ENCODE results near the gene ZNF227. TPM values are rescaled to one million over a fixed set of nuclear protein-coding genes. Genes with fewer than 3 reads are reported as not detected.
A peak's percentile ranks its signal among the peaks of the same experiment; 100 is the strongest.

ZNF227 gene
- total and polyA plus RNA-seq, 2 donors (not counting 1 experiment from before 2014, with no cell fraction given), result 5.9 to 49.5 TPM

DNA sequence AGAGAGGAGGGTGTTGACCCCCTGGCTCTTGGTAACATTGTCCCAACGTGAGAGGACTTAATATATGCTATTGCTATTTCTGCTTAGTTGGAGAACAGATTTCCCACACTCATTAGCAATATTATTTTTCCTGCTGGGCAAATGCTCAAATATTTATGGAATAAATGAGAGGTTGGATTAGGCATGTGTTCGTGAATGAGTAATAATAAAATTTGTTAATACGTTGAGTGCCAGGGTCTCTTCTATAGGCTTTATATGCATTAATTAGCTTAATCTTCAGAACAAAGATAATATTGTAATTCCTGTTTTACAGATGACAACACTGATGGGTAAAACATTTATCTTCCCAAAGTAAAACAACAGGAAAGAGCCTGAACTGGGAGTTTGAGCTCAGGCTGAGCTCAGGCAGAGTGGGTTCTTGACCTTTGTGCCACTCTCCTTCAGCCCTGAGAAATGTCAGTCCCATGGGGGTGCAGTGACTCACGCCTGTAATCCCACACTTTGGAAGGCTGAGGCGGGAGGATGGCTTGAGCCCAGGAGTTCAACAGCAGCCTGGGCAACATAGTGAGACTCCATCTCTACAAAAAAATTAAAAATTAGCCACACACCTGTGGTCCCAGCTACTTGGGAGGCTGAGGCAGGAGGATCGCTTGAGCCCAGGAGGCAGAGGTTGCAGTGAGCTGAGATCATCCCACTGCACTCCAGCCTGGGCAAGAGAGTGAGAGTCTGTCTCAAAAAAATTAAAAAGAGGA, 48.5 kb downstream of the ZNF227 start:
- H3K36me3 ChIP-seq (replicated peaks in 1 of 2; ENCODE audit: control extremely low read depth in 1 of 2, control insufficient read depth in 1 of 2, extremely low read depth in 1 of 2, insufficient read depth in 2 of 2, low read length in 1 of 2), result no peaks in the 10 kb centered on the region
- DNase-seq, result no peak
- no peak for ATAC-seq (ENCODE audit: low read depth)
- peak overlapping the region; percentile 71 for H3K4me3 Mint-ChIP-seq
- TF ChIP-seq EZH2 (IDR thresholded peaks at IDR 0.05; ENCODE audit: borderline replicate concordance, insufficient read depth, low read depth, low read length, poor library complexity, severe bottlenecking), result no peak
- WGBS (ENCODE audit: insufficient coverage), result 88% methylated on average over 2 of the region's 6 CpGs
- no peak overlapping the region for H3K27ac ChIP-seq (ENCODE audit: low read length in 2 of 2)
- H3K27me3 ChIP-seq (replicated peaks in 1 of 4; ENCODE audit: control extremely low read depth in 1 of 4, control insufficient read depth in 3 of 4, insufficient read depth in 4 of 4, low read length in 3 of 4), result no peaks in the 10 kb centered on the region
- ChIA-PET POLR2A (no interaction called here), CTCF (interaction anchor here (1.4 kb wide), 1 partner anchor 96 kb away, joined by 3 read pairs; the partner anchor contains the start of gene ZNF226)
- no peaks in the 10 kb centered on the region for H3K27me3 Mint-ChIP-seq
- H3K4me1 ChIP-seq (ENCODE audit: control insufficient read depth in 2 of 2, insufficient read depth in 2 of 2, low read length in 2 of 2), result peaks cover 5 to 13% of the 10 kb centered on the region in 2 donors
- H2AFZ ChIP-seq (ENCODE audit: insufficient read depth, low read depth, low read length, poor library complexity, severe bottlenecking), result peak overlapping the region; percentile 65
- H3K27ac Mint-ChIP-seq, result no peak overlapping the region
- peak overlapping the region; percentile 57 for H3K9ac ChIP-seq (ENCODE audit: low read length)
- peaks cover 13 to 33% (median 15%) of the 10 kb centered on the region in 3 donors for H3K9me3 ChIP-seq (ENCODE audit: control extremely low read depth in 1 of 3, control insufficient read depth in 2 of 3, insufficient read depth in 1 of 3, low read length in 2 of 3)
- intact Hi-C loops (cut with micrococcal nuclease), result no loop called here
- H3K9me3 Mint-ChIP-seq (ENCODE audit: insufficient read depth), result peaks cover 23% of the 10 kb centered on the region
- peaks cover 12% of the 10 kb centered on the region for H3K4me1 Mint-ChIP-seq
- H3K4me3 ChIP-seq (ENCODE audit: control extremely low read depth in 1 of 5, extremely low read depth in 1 of 5, insufficient read depth in 1 of 5, low read depth in 2 of 5, low read length in 4 of 5), result no peak overlapping the region
- H3K79me2 ChIP-seq (ENCODE audit: control insufficient read depth, insufficient read depth, low read length), result no peaks in the 10 kb centered on the region
- H3K4me2 ChIP-seq (replicated peaks; ENCODE audit: low read depth, low read length, poor library complexity, severe bottlenecking), result peak overlapping the region; percentile 70
- H4K20me1 ChIP-seq (ENCODE audit: control insufficient read depth, insufficient read depth, low read length, poor library complexity, severe bottlenecking), result no peaks in the 10 kb centered on the region

DNA sequence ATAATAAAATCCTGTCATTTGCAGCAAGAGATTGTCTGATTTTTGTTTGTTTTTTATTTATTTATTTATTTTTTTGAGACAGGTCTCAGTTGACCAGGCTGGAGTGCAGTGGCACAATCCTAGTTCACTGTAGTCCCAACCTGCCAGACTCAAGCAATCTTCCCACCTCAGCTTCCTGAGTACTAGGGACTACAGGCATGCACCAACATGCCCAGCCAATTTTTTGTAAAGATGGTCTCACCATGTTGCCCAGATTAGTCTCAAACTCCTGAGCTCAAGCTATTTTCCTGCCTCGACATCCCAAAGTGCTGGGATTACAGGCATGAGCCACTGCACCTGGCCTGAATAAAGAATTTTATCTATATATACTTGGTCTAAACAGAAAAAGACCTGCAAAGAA, 65.0 kb downstream of the ZNF227 start:
- no peaks in the 10 kb centered on the region for H3K4me1 Mint-ChIP-seq
- TF ChIP-seq CTCF (IDR thresholded peaks at IDR 0.05) (no peak), EZH2 (IDR thresholded peaks at IDR 0.05; ENCODE audit: borderline replicate concordance, insufficient read depth, low read depth, low read length, poor library complexity, severe bottlenecking) (no peak)
- H3K27ac ChIP-seq (ENCODE audit: low read length in 2 of 2), result no peak overlapping the region
- H3K36me3 ChIP-seq (replicated peaks in 1 of 2; ENCODE audit: control extremely low read depth in 1 of 2, control insufficient read depth in 1 of 2, extremely low read depth in 1 of 2, insufficient read depth in 2 of 2, low read length in 1 of 2), result no peaks in the 10 kb centered on the region
- H4K20me1 ChIP-seq (ENCODE audit: control insufficient read depth, insufficient read depth, low read length, poor library complexity, severe bottlenecking), result no peaks in the 10 kb centered on the region
- ChIA-PET POLR2A (no interaction called here), CTCF (no interaction called here)
- H3K9me3 Mint-ChIP-seq (ENCODE audit: insufficient read depth), result peaks cover 34% of the 10 kb centered on the region
- intact Hi-C loops (cut with micrococcal nuclease), result no loop called here
- H3K27ac Mint-ChIP-seq, result no peak overlapping the region
- DNase-seq (no peak), ATAC-seq (ENCODE audit: low read depth) (no peak)
- H3K9me3 ChIP-seq (ENCODE audit: control extremely low read depth in 1 of 3, control insufficient read depth in 2 of 3, insufficient read depth in 1 of 3, low read length in 2 of 3), result peaks cover 12 to 25% (median 22%) of the 10 kb centered on the region in 3 donors
- WGBS (ENCODE audit: insufficient coverage), result no CpG with 5 or more reads among the region's 1 CpG
- H3K79me2 ChIP-seq (ENCODE audit: control insufficient read depth, insufficient read depth, low read length), result no peaks in the 10 kb centered on the region
- H3K4me3 ChIP-seq (ENCODE audit: control extremely low read depth in 1 of 5, extremely low read depth in 1 of 5, insufficient read depth in 1 of 5, low read depth in 2 of 5, low read length in 4 of 5), result no peak overlapping the region
- H3K27me3 Mint-ChIP-seq, result no peaks in the 10 kb centered on the region
- H2AFZ ChIP-seq (ENCODE audit: insufficient read depth, low read depth, low read length, poor library complexity, severe bottlenecking), result no peak overlapping the region
- H3K9ac ChIP-seq (ENCODE audit: low read length), result no peak overlapping the region
- no peaks in the 10 kb centered on the region for H3K27me3 ChIP-seq (replicated peaks in 1 of 4; ENCODE audit: control extremely low read depth in 1 of 4, control insufficient read depth in 3 of 4, insufficient read depth in 4 of 4, low read length in 3 of 4)
- H3K4me1 ChIP-seq (ENCODE audit: control insufficient read depth in 2 of 2, insufficient read depth in 2 of 2, low read length in 2 of 2), result no peaks in the 10 kb centered on the region
- H3K4me2 ChIP-seq (replicated peaks; ENCODE audit: low read depth, low read length, poor library complexity, severe bottlenecking), result no peak overlapping the region
- H3K4me3 Mint-ChIP-seq, result no peak overlapping the region
